Osteocyte (in vitro differentiated cells): Measurements from ENCODE around the gene ID1. TPM values are rescaled to one million over a fixed set of nuclear protein-coding genes. Genes with fewer than 3 reads are reported as not detected.
A peak's percentile ranks its signal among the peaks of the same experiment; 100 is the strongest.
"Not testable (repeated sequence)": the region's sequence is repeated elsewhere in the genome, so short reads cannot be mapped to it uniquely, and the experiment has no call there.

ENCODE experiments used
- DNase-seq: peaks from one replicate; pipeline ENCODE4 v3.0.0; 2021; ENCODE audit warnings: mixed read lengths; ENCODE audit not compliant: unreplicated experiment; ENCODE audit errors: extremely low spot score
- H3K27ac Mint-ChIP-seq: one replicate; pipeline ENCODE4 v1.8.0; 2021; ENCODE audit warnings: mild to moderate bottlenecking, mixed read lengths; ENCODE audit not compliant: unreplicated experiment
- H3K27me3 Mint-ChIP-seq: one replicate; pipeline ENCODE4 v1.8.0; 2021; ENCODE audit warnings: mixed read lengths; ENCODE audit not compliant: unreplicated experiment
- H3K36me3 Mint-ChIP-seq: one replicate; pipeline ENCODE4 v1.8.0; 2021; ENCODE audit warnings: mixed read lengths; ENCODE audit not compliant: unreplicated experiment
- H3K4me1 Mint-ChIP-seq: one replicate; pipeline ENCODE4 v1.8.0; 2021; ENCODE audit warnings: mixed read lengths; ENCODE audit not compliant: unreplicated experiment
- H3K4me3 Mint-ChIP-seq: one replicate; pipeline ENCODE4 v1.8.0; 2021; ENCODE audit warnings: mild to moderate bottlenecking, moderate library complexity, mixed read lengths; ENCODE audit not compliant: unreplicated experiment
- H3K9me3 Mint-ChIP-seq: one replicate; pipeline ENCODE4 v1.8.0; 2021; ENCODE audit warnings: mixed read lengths; ENCODE audit not compliant: unreplicated experiment
- CTCF ChIP-seq: fragments of 200-600 bp; sonication (generic); IDR thresholded peaks from 2 replicates; pipeline ENCODE4 v1.5.0; 2021; ENCODE audit warnings: antibody characterized with exemption, mild to moderate bottlenecking, moderate library complexity
- total RNA-seq: library from RNA; stranded (reverse); gene quantifications from 2 replicates; pipeline ENCODE4 v1.2.1, GENCODE V29; 2021

The ID1 gene
- total RNA-seq, 1 donor from 2014 or later, result 8.2 TPM

- no peak for DNase-seq
- Mint-ChIP-seq H3K4me3 (no peak overlapping the region), H3K27ac (peak overlapping the region; percentile 93), H3K4me1 (peaks cover 44% of the 10 kb centered on the region), H3K9me3 (no peaks in the 10 kb centered on the region), H3K36me3 (peaks cover 3% of the 10 kb centered on the region), H3K27me3 (no peaks in the 10 kb centered on the region)
- TF ChIP-seq CTCF, result no peak
Observed at GRCh38 chr20:31570735-31571617, 34.1 kb upstream of the ID1 start.

- Mint-ChIP-seq H3K27me3 (no peaks in the 10 kb centered on the region), H3K4me3 (peak overlapping the region; percentile 73), H3K4me1 (peaks cover 44% of the 10 kb centered on the region), H3K27ac (peak overlapping the region; percentile 93), H3K36me3 (peaks cover 3% of the 10 kb centered on the region), H3K9me3 (no peaks in the 10 kb centered on the region)
- no peak for DNase-seq
- TF ChIP-seq CTCF, result no peak
Observed at GRCh38 chr20:31572042-31572700, 32.9 kb upstream of the ID1 start.

DNA sequence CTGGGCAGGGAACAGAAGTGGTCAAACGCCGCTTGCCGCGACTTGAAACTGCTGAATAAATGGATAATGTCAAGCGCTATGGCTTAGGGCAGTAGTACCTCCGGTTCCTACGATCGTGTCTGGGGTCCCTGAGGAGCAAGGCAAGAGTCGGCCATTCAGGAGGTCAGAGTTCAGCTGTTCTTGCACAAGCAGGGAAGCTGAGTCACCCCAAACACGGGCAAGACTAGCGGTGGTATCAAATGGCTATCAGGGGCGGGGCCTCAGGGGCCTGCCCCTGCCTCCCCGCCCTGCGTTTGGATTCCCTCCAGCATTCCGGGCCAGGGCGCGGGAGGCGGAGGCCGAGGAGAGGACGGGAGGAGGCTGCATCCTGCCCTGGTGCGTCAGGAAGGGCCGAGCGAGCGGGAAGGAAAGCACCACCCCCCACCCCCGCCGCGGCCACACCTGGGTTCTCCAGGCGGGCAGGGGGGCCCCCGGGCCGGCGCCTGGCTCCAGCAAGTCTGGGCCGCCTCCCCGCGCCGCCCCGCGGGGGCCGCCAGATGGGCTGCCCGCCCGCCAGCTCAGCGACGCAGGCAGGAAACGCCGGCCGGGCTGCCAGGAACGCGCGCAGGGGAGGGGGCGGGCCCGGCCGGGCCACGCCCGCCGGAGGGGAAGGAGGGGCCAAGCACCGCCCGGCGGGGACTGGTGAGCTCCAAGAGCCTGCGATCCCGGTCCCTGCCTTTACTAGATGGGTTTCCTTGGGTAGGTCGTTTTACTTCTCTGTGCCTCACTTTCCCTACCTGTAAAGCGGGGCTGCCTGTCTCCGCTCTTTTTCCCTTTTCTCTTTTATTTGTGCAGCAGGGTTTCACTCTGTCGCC is 32.2 kb upstream of the ID1 start:
- H3K27me3 Mint-ChIP-seq, result no peaks in the 10 kb centered on the region
- DNase-seq, result peak; percentile 97
- H3K4me3 Mint-ChIP-seq, result peak overlapping the region; percentile 73
- H3K9me3 Mint-ChIP-seq, result no peaks in the 10 kb centered on the region
- no peak for TF ChIP-seq CTCF
- H3K4me1 Mint-ChIP-seq, result peaks cover 40% of the 10 kb centered on the region
- H3K36me3 Mint-ChIP-seq, result no peaks in the 10 kb centered on the region
- peak overlapping the region; percentile 93 for H3K27ac Mint-ChIP-seq

DNA sequence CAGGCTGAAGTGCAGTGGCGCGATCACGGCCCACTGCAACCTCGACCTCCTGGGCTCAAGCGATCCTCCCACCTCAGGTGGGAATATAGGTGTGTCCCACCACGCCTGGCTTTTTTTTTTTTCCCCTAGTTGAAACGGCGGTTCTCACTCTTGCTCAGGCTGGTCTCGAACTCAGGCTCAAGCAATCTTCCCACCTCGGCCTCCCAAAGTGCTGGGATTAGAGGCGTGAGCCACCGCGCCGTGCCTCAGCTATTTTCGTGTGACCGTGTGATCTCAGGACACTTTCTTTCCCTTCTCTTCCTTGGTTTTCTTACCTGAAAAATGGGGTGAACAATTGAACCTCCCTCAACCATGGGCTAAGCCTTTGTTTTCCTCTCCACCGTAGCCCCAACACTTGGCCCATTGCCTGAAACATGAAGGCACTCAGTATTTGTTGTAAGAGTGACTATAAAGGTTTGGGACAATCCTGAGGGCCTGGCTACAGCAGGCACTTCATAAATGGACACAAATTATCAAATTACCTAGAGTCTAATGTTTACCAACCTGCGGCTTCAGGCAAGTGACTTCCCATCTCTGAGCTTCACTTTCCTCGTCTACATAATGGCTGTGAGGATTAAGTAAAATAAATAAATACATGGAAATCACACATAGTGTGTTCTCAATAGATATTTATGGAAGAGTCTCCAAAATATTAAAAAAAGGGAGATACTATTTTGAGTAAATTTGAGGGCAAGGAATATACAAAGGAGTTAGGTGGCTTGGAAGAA is 31.4 kb upstream of the ID1 start:
- Mint-ChIP-seq H3K4me3 (peak overlapping the region; percentile 73), H3K27me3 (no peaks in the 10 kb centered on the region), H3K27ac (peak overlapping the region; percentile 92), H3K4me1 (peaks cover 34% of the 10 kb centered on the region), H3K9me3 (no peaks in the 10 kb centered on the region), H3K36me3 (no peaks in the 10 kb centered on the region)
- TF ChIP-seq CTCF, result no peak
- no peak for DNase-seq

- not testable (repeated sequence) for H3K9me3 Mint-ChIP-seq, DNase-seq, H3K27ac Mint-ChIP-seq, H3K36me3 Mint-ChIP-seq, H3K27me3 Mint-ChIP-seq, H3K4me3 Mint-ChIP-seq
- H3K4me1 Mint-ChIP-seq, result peaks cover 25% of the 10 kb centered on the region
Observed at GRCh38 chr20:31574986-31575385, 30.1 kb upstream of the ID1 start.
